Uterus (tissue), 2 donors: ENCODE results near the gene SCN3A.

Experiments used
- POLR2A ChIP-seq, 2 donors: fragments of 450-650 bp; IDR thresholded peaks; one replicate each; pipeline ENCODE4 v1.6.1; 2016; ENCODE audit warnings: antibody characterized with exemption in 2 of 2, mild to moderate bottlenecking in 1 of 2, moderate library complexity in 1 of 2
- TF ChIP-seq, protein P1 (sequence below), 4 experiments: fragments of 200-600 bp in 2 of 4; fragments of 450-650 bp in 2 of 4; sonication (generic) in 2 of 4; IDR thresholded peaks; one replicate each; pipeline ENCODE4 v1.5.1; 2016 to 2019; ENCODE audit warnings: antibody characterized with exemption in 4 of 4, mild to moderate bottlenecking in 2 of 4, moderate library complexity in 1 of 4

DNA sequence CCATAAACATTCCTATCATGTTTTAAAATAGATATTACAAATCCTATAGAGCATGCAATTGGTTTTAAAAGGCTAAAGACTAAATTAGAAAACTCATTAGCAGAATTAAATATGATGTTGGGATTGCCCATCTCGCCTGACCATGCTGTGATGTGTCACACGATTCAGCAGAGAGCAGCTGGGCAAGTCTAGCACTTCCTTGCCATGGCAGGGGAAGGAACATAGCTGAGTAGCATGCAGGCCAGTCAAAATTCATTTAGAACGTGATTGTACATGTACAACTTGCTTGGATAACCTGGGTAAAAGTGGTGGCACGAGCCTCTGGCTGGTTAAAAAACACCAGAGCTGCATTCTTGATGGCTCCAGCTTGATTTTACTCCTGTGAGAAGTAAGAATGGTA lies 81.3 kb downstream of the SCN3A start:
- TF ChIP-seq, protein P1, sequence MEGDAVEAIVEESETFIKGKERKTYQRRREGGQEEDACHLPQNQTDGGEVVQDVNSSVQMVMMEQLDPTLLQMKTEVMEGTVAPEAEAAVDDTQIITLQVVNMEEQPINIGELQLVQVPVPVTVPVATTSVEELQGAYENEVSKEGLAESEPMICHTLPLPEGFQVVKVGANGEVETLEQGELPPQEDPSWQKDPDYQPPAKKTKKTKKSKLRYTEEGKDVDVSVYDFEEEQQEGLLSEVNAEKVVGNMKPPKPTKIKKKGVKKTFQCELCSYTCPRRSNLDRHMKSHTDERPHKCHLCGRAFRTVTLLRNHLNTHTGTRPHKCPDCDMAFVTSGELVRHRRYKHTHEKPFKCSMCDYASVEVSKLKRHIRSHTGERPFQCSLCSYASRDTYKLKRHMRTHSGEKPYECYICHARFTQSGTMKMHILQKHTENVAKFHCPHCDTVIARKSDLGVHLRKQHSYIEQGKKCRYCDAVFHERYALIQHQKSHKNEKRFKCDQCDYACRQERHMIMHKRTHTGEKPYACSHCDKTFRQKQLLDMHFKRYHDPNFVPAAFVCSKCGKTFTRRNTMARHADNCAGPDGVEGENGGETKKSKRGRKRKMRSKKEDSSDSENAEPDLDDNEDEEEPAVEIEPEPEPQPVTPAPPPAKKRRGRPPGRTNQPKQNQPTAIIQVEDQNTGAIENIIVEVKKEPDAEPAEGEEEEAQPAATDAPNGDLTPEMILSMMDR (IDR thresholded peaks at IDR 0.05) = no peak
- TF ChIP-seq POLR2A (IDR thresholded peaks at IDR 0.05) = no peak
